ENCODE data around the gene AUTS2. TPM values are rescaled to one million over a fixed set of nuclear protein-coding genes. Genes with fewer than 3 reads are reported as not detected.

The AUTS2 gene
- total and polyA plus RNA-seq, 2 of the 8 experiments (the other 6 are each of a cell fraction or from before 2014, with no cell fraction given): 25.9 to 101 TPM

DNA sequence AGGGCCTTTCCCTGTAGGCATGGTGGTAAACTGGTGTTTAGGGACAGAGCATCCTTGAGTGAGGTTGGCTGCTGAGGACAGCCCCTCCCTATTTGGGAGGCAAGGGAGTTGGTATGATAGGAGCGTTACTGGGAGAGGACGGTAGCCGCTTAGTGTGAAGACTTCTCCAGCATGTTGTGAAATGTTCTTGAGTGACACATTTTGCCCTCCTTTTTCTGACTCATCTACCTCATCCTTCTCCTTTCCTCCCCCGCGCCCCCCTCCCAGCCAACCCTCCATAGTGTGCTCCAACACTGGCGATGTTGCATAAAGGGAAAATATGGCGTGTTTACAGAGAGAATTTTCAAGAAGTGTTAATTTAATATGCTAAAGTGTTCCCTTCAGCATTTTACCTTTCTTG, 888.7 kb downstream of the AUTS2 start:
- H3K4me2 ChIP-seq (ENCODE audit: insufficient read depth in 1 of 2, low read depth in 2 of 2, low read length in 2 of 2): no peak overlapping the region
- no peaks in the 10 kb centered on the region for H3K23me2 ChIP-seq (ENCODE audit: low read depth, low read length)
- no peaks in the 10 kb centered on the region for H3K79me2 ChIP-seq (ENCODE audit: control insufficient read depth in 1 of 2, insufficient read depth in 2 of 2, low read length in 2 of 2)

More for the DNA sequence above, 888.7 kb downstream of the AUTS2 start:
- Histone ChIP-seq H2BK5ac (ENCODE audit: low read depth, low read length) (no peak overlapping the region), H4K8ac (ENCODE audit: extremely low read depth, insufficient read depth, low read length) (no peak overlapping the region), H4K5ac (ENCODE audit: insufficient read length, low read depth, low read length) (no peak overlapping the region), H3K36me3 (ENCODE audit: control insufficient read depth in 2 of 4, insufficient read depth in 4 of 4, low read length in 3 of 4) (no peaks in the 10 kb centered on the region), H3K14ac (ENCODE audit: insufficient read length) (no peak overlapping the region), H2AK5ac (ENCODE audit: low read depth, low read length) (no peak overlapping the region), H4K20me1 (replicated peaks in 1 of 2; ENCODE audit: control insufficient read depth in 1 of 2, insufficient read depth in 2 of 2, low read length in 2 of 2) (no peaks in the 10 kb centered on the region), H4K91ac (replicated peaks; ENCODE audit: insufficient read length, low read length) (no peak overlapping the region), H3K27me3 (replicated peaks in 1 of 4; ENCODE audit: control insufficient read depth in 3 of 4, extremely low read depth in 1 of 4, insufficient read depth in 3 of 4, low read length in 3 of 4) (no peaks in the 10 kb centered on the region; a peak in 1 of 7 replicates), H3K4me3 (ENCODE audit: extremely low read depth in 1 of 4, insufficient read depth in 2 of 4, low read depth in 3 of 4, low read length in 4 of 4) (no peak overlapping the region), H2AFZ (ENCODE audit: low read length) (no peak overlapping the region), H3K9me3 (ENCODE audit: insufficient read depth in 2 of 2, low read depth in 1 of 2, low read length in 1 of 2) (no peaks in the 10 kb centered on the region), H3K27ac (ENCODE audit: low read depth, low read length) (no peak overlapping the region), H2BK15ac (ENCODE audit: low read length) (no peak overlapping the region), H3K23ac (ENCODE audit: insufficient read length) (no peak overlapping the region), H2BK12ac (ENCODE audit: low read depth, low read length) (no peak overlapping the region), H3K4ac (replicated peaks; ENCODE audit: insufficient read length, low read depth, low read length) (no peak overlapping the region), H2BK20ac (ENCODE audit: low read length) (no peak overlapping the region), H3K56ac (replicated peaks; ENCODE audit: insufficient read length, low read depth, low read length) (no peak overlapping the region), H3K18ac (ENCODE audit: extremely low read depth, low read length) (no peak overlapping the region), H3K9ac (replicated peaks in 1 of 4; ENCODE audit: extremely low read depth in 1 of 4, low read depth in 3 of 4, low read length in 3 of 4) (no peak overlapping the region), H3K4me1 (replicated peaks in 1 of 4; ENCODE audit: control insufficient read depth in 3 of 4, insufficient read depth in 4 of 4, low read length in 3 of 4) (no peaks in the 10 kb centered on the region; a peak in 1 of 7 replicates), H2BK120ac (replicated peaks; ENCODE audit: low read depth, low read length) (no peak overlapping the region), H3K79me1 (ENCODE audit: low read depth, low read length) (no peaks in the 10 kb centered on the region)
- TF ChIP-seq CHD1 (IDR thresholded peaks at IDR 0.05; ENCODE audit: low read depth, low read length) (no peak), POU5F1 (IDR thresholded peaks at IDR 0.05; ENCODE audit: low read depth, low read length) (no peak), SUZ12 (IDR thresholded peaks at IDR 0.05; ENCODE audit: low read length) (no peak), NRF1 (IDR thresholded peaks at IDR 0.05; ENCODE audit: low read depth, low read length) (no peak)
- FAIRE-seq: no peak
- POLR2A ChIA-PET (ENCODE audit: partially characterized antibody): no interaction called here
- WGBS, 2 experiments (ENCODE audit: extremely low coverage in 1 of 2, insufficient coverage in 1 of 2, insufficient read length in 1 of 2, insufficient replicate concordance in 2 of 2, low coverage in 1 of 2, low lambda C conversion rate in 2 of 2, missing lambda C conversion rate in 1 of 2): 90% methylated on average over 7 of the region's 7 CpGs; no CpG with 5 or more reads in 1 of the 2 experiments
- no peak for DNase-seq (ENCODE audit: low read depth in 1 of 2, low spot score in 2 of 2)
- CTCF ChIA-PET (ENCODE audit: partially characterized antibody): interaction anchor here (0.9 kb wide), 1 partner anchor 20 kb away, joined by 3 read pairs; no protein-coding TSS in a partner anchor
